Heart right ventricle (tissue), 16 donors: Measurements from ENCODE around the gene SELENOW. TPM values are rescaled to one million over a fixed set of nuclear protein-coding genes. Genes with fewer than 3 reads are reported as not detected.

Experiments
- ATAC-seq, 8 donors: fragments of 200-7000 bp; cut with Tn5 transposase; one replicate each; pipeline ENCODE4 v1.9.1; 2020; ENCODE audit warnings: mild to moderate bottlenecking in 8 of 8, moderate library complexity in 8 of 8, moderate number of reproducible peaks in 1 of 8
- DNase-seq, 2 donors: peaks; one replicate each; pipeline ENCODE4 v3.0.0-alpha.2; 2020
- H3K27ac ChIP-seq, 10 donors: fragments of 200-600 bp; sonication (generic) in 2 of 10; one replicate each; pipeline versions ENCODE4 v1.5.0 to v1.8.0; 2020 to 2022; ENCODE audit warnings: mild to moderate bottlenecking in 3 of 10
- H3K27me3 ChIP-seq, 7 donors: fragments of 200-600 bp; one replicate each; pipeline ENCODE4 v1.8.0; 2021 to 2022; ENCODE audit warnings: mild to moderate bottlenecking in 2 of 7
- H3K36me3 ChIP-seq, 9 donors: fragments of 200-600 bp; sonication (generic) in 1 of 9; one replicate each; pipeline versions ENCODE4 v1.5.0 to v1.8.0; 2020 to 2022; ENCODE audit warnings: mild to moderate bottlenecking in 2 of 9
- H3K4me1 ChIP-seq, 9 donors: fragments of 200-600 bp; sonication (generic) in 1 of 9; one replicate each; pipeline versions ENCODE4 v1.5.0 to v1.8.0; 2020 to 2022; ENCODE audit warnings: mild to moderate bottlenecking in 4 of 9
- H3K4me3 ChIP-seq, 10 donors: fragments of 200-600 bp; sonication (generic) in 2 of 10; one replicate each; pipeline versions ENCODE4 v1.5.0 to v1.8.0; 2020 to 2022; ENCODE audit warnings: mild to moderate bottlenecking in 7 of 10, moderate library complexity in 2 of 10
- H3K9me3 ChIP-seq, 11 donors: fragments of 200-600 bp in 10 of 11; sonication (generic) in 2 of 11; one replicate each; pipeline versions ENCODE4 v1.5.0 to v1.8.0; 2013 to 2022; ENCODE audit warnings: mild to moderate bottlenecking in 2 of 11, control low read depth in 1 of 11, moderate library complexity in 1 of 11
- WGBS, 2 donors: extraction: QIAGEN DNeasy Blood & Tissue Kit; methylation state at CpG; one replicate each; pipeline ENCODE4 v1.1.7; 2013; ENCODE audit warnings: inconsistent platforms in 1 of 2; 5-methylcytosine and 5-hydroxymethylcytosine counted together
- intact Hi-C, 10 donors: fragments of 100-400 bp; cut with DNase I; formaldehyde crosslinking; loops; one replicate each; pipeline versions ENCODE4 v1.11.1 to v1.14.2; 2022
- polyA plus RNA-seq, 2 donors: library from polyadenylated mRNA; stranded (reverse); fragments of 200-250 nt; gene quantifications; one replicate each; pipeline ENCODE4 v1.2.3, GENCODE V29; 2013
- total RNA-seq, 10 donors: library from RNA; stranded (reverse); fragmentation: NEBNext Ultra II Directional in 3 of 10; extraction: Animal tissue kit (Norgen Biotek cat#: 25700) in 3 of 10; gene quantifications; one replicate each; pipeline versions ENCODE4 v1.2.1 to v1.2.4, GENCODE V29; 2021 to 2023
- TF ChIP-seq, protein P1 (sequence below), 9 donors: fragments of 200-600 bp; sonication (generic) in 2 of 9; IDR thresholded peaks; one replicate each; pipeline versions ENCODE4 v1.5.0 to v1.8.0; 2021 to 2022; ENCODE audit warnings: antibody characterized with exemption in 9 of 9, mild to moderate bottlenecking in 5 of 9, moderate library complexity in 1 of 9
- donor health status: Arrhythmogenic right ventricular cardiomyopathy.
- donor health status: ischemic (EF 13 %, LVEDD 7.1; RV severe dilation, severe dysfunction).
- donor health status: healthy with polysubstance abuse.
- donor health status: DM: no; HTN: yes; CAD: no.
- donor health status: DM: no; HTN: no; CAD: no.
- donor health status: ischemic (EF 25% LVEDD 6.9; RV normal size, moderate dysfunction).
- donor health status: ischemic (EF 25% LVEDD 5.7; RV mildly dilated, moderate dysfunction).
- donor health status: healthy.
- donor health status: DM: yes; HTN: yes; CAD: no.
- donor health status: Ischemic cardiomyopathy.
- donor health status: ischemic (EF 35%, LVEDD 5.7; RV mildly dilated, moderate dysfunction).
- donor health status: nonischemic (EF 11% LVEDD 7.7; RV severe dilation, severe dysfunction).
- donor health status: DM: yes; HTN: yes; CAD: no.
- donor health status: PGD.
- donor health status: ischemic (EF 29% LVEDD 5.4; RV normal size, mild dysfunction).
- donor health status: nonischemic (EF 23%, LVEDD 6.1; RV moderate dilation, normal function).

Gene SELENOW
- total and polyA plus RNA-seq, 12 donors = 711 to 1,774 (median 1,009) TPM

DNA sequence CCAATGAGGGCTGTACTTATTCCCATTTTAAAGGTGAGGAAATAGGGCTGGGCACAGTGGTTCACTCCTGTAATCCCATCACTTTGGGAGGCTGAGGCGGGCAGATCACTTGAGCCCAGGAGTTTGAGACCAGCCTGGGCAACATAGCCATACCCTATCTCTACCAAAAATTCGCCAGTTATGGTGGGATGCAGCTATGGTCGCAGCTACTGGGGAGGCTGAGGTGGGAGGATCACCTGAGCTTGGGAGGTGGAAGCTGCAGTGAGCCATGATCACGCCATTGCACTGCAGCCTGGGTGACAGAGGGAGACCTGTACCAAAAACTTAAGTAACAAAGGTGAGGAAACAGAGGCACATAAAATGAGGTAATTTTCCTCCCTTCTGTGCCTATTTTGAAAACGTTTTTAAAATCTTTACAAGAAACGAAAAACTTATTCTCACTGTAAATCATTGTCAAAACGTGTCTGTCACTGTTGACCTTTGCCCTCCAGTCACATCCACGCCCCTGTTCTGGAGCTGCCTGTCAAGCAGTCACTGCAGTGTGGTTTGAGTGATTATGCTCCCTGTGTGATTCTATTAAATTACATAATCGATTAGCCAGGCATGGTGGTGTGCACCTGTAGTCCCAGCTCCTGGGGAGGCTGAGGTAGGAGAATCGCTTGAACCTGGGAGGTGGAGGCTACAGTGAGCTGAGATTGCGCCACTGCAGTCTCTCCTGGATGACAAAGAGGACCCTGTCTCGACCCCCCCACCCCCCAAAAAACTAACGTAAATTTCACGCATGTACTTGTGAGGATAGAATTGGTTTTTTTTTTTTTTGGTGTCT, 20.7 kb upstream of the SELENOW start:
- TF ChIP-seq, protein P1, sequence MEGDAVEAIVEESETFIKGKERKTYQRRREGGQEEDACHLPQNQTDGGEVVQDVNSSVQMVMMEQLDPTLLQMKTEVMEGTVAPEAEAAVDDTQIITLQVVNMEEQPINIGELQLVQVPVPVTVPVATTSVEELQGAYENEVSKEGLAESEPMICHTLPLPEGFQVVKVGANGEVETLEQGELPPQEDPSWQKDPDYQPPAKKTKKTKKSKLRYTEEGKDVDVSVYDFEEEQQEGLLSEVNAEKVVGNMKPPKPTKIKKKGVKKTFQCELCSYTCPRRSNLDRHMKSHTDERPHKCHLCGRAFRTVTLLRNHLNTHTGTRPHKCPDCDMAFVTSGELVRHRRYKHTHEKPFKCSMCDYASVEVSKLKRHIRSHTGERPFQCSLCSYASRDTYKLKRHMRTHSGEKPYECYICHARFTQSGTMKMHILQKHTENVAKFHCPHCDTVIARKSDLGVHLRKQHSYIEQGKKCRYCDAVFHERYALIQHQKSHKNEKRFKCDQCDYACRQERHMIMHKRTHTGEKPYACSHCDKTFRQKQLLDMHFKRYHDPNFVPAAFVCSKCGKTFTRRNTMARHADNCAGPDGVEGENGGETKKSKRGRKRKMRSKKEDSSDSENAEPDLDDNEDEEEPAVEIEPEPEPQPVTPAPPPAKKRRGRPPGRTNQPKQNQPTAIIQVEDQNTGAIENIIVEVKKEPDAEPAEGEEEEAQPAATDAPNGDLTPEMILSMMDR (IDR thresholded peaks at IDR 0.05) = no peak
- no peak overlapping the region for H3K27ac ChIP-seq
- peaks cover 0 to 7% (median 0%) of the 10 kb centered on the region in 11 donors for H3K9me3 ChIP-seq
- peaks cover 0 to 7% (median 0%) of the 10 kb centered on the region in 9 donors for H3K4me1 ChIP-seq
- WGBS, 2 donors = 82 to 86% methylated on average over 14 of the region's 14 CpGs
- intact Hi-C loops = no loop called here
- H3K27me3 ChIP-seq = no peaks in the 10 kb centered on the region
- ATAC-seq = no peak
- H3K4me3 ChIP-seq = no peak overlapping the region
- no peak for DNase-seq
- H3K36me3 ChIP-seq = peaks cover 12 to 78% (median 60%) of the 10 kb centered on the region in 9 donors

DNA sequence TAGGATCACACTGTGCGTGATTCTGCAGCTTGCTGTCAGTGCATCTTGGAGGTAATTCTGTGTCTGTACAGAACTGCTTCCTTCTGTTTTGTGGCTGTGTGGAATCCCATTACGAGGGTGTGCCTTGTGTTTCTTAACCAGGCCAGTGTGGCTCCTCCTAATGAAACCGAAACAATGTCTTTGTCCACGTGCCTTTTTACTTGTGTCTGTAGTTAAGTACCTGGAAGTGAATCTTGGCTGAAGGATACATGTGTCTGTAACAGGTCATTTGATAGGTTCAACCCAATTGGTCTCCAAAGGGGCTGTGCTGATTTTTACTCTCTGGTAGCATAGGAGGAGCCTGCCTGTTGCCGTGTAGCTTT, 20.1 kb upstream of the SELENOW start:
- intact Hi-C loops = no loop called here
- WGBS, 2 donors = 91 to 93% methylated on average over 5 of the region's 5 CpGs
- ATAC-seq = no peak
- Histone ChIP-seq H3K9me3 (peaks cover 0 to 7% (median 0%) of the 10 kb centered on the region in 11 donors), H3K27ac (no peak overlapping the region), H3K4me1 (peaks cover 0 to 13% (median 0%) of the 10 kb centered on the region in 9 donors), H3K4me3 (no peak overlapping the region), H3K27me3 (no peaks in the 10 kb centered on the region), H3K36me3 (peaks cover 12 to 72% (median 54%) of the 10 kb centered on the region in 9 donors)
- DNase-seq = no peak
- TF ChIP-seq, protein P1 (IDR thresholded peaks at IDR 0.05) = no peak

DNA sequence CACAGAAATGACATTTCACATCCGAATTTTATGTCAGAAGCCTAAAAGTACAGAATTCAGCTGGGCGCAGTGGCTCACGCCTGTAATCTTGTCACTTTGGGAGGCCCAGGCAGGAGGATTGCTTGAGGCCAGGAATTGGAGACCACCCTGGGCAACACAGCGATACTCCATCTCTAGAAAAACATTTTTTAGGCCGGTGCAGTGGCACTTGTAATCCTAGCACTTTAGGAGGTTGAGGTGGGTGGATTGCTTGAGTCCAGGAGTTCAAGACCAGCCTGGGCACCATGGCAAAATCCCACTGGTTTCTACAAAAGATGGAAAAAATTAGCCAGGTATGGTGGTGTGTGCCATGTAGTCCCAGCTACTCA, 17.9 kb upstream of the SELENOW start:
- ATAC-seq = no peak
- TF ChIP-seq, protein P1 (IDR thresholded peaks at IDR 0.05) = no peak
- Histone ChIP-seq H3K27me3 (no peaks in the 10 kb centered on the region), H3K36me3 (peaks cover 6 to 50% (median 35%) of the 10 kb centered on the region in 9 donors), H3K27ac (no peak overlapping the region), H3K4me3 (no peak overlapping the region), H3K9me3 (peaks cover 0 to 7% (median 0%) of the 10 kb centered on the region in 11 donors), H3K4me1 (peaks cover 0 to 15% (median 0%) of the 10 kb centered on the region in 9 donors)
- WGBS, 2 donors = 73 to 95% methylated on average over 5 of the region's 5 CpGs
- no peak for DNase-seq
- intact Hi-C loops = loop anchor here in 3 of 10 donors (10.0 kb wide), 1 partner anchor 104 kb away; no protein-coding TSS in a partner anchor

DNA sequence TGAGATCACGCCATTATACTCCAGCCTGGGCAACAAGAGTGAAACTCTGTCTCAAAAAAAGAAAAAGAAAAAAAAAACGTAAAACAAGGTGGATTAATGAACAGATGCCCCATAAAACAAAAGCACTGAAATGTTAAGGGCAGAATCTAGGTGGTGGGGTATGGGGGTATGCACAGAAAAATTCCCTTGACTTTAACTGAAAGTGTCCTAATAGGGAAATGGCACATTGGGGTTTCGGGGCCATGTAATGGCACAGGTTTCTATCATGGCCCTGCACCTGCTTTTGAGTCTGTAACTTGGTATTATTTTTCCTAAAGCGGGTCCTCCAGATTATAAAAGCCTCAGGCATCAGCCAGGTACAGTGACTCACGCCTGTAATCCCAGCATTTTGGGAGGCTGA, 16.9 kb upstream of the SELENOW start:
- DNase-seq (no peak), ATAC-seq (no peak)
- peaks cover 0 to 7% (median 0%) of the 10 kb centered on the region in 11 donors for H3K9me3 ChIP-seq
- H3K4me1 ChIP-seq = peaks cover 0 to 20% (median 4%) of the 10 kb centered on the region in 9 donors
- H3K36me3 ChIP-seq = peaks cover 1 to 41% (median 25%) of the 10 kb centered on the region in 9 donors
- H3K4me3 ChIP-seq = no peak overlapping the region
- TF ChIP-seq, protein P1 (IDR thresholded peaks at IDR 0.05) = no peak
- 68 to 88% methylated on average over 5 of the region's 5 CpGs for WGBS, 2 donors
- intact Hi-C loops = loop anchor here in 3 of 10 donors (10.0 kb wide), 1 partner anchor 103 kb away; no protein-coding TSS in a partner anchor
- H3K27me3 ChIP-seq = no peaks in the 10 kb centered on the region
- no peak overlapping the region for H3K27ac ChIP-seq
